Activated CD4-positive, CD25-positive, alpha-beta regulatory T cell treated with anti-CD3 and anti-CD28 coated beads, Interleukin-2, amount 50 U/mL, for 16 hours (primary cell): ENCODE measurements around the gene ETV6.
A peak's percentile ranks its signal among the peaks of the same experiment; 100 is the strongest.

Experiments
- DNase-seq: peaks from one replicate; pipeline ENCODE4 v3.0.0-alpha.2; 2020; ENCODE audit warnings: low read depth, low spot score

The ETV6 gene

DNA sequence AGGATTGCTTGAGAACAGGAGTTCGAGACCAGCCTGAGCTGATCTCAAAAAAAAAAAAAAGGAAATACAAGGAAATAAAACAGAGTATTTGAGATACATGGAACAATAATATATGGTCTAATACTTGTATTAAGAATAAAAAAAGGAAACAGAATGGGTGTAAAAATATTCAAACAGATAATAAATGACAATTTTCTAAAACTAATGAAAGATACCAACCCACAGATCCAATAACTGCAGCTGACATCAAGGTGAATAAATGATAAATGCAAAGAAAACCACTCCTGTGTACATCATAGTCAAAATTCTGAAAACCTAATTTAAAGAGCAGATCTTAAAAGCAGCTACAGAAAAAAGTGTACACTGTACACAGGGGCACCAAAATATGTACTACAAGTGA is 4.1 kb upstream of the ETV6 start:
- no peak for DNase-seq

DNA sequence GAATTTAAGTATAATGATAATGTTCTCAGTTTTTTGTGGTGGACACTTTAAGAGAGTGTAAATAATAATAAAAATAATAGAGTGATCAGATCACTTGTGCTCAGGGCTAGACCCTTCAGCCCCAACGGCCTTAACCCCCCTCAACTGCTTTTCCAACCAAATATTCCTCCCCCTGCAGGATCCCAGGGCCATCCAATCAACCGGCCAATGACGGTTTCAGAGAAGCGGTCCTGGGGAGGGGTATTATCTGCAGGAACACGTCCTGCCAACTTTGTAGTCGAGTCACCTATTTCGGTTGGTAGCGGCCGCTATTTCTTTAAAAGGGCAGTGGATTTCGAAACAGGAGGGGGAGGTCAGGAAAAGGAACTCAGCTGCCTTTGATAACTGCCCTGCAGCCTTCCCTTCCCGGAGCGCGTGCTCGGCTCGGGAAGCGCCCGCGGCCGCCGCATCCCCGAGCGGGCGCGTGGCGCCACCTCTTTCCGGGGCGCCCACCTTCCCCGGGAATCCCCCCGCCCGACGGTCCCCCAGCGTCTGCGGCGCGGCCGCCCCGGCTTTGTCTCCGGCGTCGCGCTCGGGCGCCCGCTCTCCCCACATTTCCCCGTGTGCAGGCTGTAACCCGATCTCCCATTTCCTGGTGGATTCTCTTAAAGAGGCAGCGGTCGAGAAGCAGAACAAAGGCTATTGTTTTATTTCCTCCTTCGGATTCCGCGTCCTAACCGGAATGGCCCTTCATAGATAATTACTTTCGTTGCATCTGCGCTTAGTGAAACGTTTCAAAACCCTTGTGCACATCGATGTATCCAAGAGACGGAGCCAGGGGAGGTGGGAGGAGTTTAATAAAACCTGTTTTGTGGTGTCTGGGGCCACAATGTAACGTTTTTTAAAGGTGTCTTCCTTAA is 711 bp upstream of the ETV6 start:
- peak; percentile 35 for DNase-seq

DNA sequence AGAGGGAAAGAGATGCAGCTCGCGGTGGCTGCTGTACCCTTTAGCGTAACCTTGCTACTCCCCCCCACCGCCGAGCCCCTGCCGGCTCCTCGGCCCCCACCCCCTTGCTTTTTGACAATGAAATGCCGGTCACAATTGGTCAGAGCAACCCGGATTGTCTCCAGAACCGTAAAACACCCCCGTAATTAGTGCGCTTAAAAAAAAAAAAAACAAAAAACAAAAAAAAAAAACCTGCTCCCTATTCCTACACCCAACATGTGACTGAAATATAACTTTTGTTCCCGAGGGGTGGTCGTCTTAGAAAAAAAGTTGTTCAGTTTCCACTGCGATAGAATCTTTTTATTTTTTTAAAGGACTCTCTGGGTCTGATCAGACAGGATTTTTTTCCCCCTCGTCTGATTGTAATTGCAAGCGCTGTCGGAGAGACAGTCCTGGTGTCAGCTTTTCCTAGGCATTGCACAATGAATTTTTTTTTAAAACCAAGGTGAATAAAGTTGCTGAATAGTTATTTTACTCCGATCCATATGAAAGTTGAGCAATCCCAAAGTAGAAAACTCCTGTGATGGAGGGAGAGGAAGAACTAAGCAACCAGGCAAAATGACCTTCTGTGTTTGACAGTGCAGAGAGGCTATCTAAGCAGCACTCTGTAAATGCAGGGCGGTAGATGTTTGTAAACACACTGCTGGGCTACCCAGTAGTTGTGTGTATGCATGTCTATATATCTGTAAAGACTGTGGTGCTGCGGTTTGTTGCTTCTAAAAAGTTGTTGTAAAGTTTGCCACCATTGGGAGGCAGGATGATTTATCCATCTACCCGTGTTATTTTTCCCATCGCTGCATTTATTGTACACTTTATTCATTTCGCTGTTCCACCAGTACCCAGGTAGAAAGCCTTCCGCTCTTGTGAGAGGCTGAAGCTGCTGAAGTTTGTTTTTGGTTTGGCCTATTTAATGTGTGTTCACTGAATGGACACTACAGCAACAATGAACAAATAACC is 1.1 kb downstream of the ETV6 start:
- DNase-seq, result no peak

DNA sequence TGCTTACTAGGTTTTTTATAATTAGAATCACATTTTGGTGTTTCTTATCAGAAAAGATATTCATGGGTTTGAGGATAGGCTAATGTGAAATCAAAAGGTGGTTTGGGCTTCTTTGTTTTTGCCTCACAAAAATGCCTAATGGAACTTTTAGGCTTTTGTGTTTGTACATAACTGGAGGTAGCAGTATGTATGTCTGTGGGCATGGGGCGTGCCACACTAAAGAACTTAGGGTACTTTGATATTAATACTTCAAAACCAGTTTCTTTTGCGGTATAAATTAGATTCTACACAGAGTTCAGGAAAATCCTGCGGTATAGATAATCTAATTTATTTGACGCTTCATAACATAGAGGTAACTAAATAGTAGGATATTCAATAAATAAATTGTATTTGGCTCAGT is 1.9 kb downstream of the ETV6 start:
- no peak for DNase-seq

DNA sequence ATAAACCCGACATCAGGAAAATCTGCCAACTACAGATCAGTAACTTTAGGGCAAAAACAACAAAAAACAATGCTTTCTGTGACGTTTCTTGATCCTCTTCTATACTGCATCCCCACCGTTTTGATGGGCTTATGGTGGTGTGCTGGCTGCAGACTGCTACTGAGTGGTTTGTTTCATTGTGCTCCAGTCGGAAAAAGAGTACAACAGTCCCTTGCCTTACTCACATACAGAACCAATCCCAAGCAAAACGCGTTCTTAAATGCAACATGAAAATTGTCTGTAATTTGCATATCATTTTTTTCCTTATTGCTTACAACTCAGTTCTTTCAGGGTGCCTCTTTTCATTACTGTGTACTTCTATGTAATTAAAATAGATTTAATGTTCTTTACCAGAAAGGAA is 2.3 kb downstream of the ETV6 start:
- DNase-seq, result no peak

DNA sequence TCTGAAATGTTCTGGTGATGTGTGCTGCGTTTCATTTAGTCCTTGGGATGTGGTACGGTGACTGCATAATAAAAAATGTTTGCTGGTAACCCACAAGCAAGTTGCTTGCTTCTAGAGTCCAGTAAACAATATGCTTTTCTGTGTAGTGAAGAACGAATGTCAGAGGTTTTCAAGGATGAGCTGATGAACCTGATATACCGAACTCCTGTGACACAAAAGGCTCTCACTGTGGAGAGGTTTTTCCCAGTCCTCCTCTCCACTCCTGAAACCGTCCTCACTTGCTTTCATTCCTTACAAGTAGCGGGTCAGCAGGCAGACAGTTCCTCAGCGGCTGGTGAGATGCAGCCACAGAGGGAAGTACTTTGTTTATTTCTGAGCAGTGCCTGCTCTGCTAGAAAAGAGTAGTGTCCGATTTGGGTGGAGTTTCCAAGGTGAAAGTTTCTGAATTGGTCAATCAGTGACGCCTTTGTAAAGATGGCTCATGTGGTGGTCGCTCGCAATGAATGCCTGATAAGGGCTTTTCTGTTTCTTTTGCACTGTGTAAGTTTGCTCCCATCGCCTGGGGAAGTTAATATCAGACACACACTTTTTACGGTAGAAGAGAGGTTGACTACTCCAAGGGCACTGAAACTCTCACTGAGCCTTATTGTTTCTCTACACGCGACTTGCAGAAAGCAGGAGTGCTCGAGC is 3.0 kb downstream of the ETV6 start:
- DNase-seq, result no peak

DNA sequence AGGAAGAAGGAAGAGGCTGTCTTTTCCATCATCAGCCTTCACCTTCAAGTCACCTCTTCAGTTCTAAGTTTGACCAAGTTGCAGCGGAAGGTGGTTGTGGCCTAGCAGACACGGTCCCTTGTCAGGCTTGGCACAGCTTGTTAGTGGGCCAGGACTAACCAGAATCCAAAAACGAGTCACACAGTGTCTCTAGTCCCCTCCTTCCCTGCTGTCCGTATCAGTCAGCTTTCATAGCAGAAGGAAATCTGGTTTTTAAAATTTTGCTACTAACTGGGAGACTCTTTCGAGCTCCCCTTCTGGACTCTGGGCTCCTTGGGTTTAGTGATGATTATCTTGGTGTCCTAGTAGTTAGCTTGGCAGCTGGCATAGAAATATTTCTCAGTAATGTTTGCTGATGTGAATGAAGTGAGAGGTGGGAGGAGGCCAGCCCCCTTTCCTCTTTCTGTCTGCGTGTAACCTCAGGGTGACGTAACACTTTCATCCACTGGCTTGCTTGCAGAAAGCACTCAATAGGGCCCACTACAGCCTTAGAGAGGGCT is 3.8 kb downstream of the ETV6 start:
- DNase-seq, result no peak

DNA sequence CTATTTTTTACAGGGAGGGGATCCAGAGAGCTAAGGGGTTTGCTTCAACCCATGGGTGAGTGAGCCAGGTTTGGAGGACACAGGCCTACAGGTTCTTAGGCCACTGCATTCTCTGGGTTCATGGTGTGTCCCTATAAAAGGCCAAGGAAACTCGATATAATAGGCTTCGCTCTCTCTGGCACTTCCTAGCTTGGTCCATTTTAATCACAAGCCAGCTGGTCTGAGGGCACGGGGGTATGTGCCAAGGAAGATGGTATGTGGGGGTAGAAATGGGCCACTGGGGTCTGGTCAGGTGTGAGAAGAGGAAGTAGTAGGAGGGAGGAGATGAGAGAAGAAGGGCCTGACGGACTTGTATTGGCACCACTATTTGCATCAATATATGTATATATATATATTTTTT is 4.9 kb downstream of the ETV6 start:
- no peak for DNase-seq

DNA sequence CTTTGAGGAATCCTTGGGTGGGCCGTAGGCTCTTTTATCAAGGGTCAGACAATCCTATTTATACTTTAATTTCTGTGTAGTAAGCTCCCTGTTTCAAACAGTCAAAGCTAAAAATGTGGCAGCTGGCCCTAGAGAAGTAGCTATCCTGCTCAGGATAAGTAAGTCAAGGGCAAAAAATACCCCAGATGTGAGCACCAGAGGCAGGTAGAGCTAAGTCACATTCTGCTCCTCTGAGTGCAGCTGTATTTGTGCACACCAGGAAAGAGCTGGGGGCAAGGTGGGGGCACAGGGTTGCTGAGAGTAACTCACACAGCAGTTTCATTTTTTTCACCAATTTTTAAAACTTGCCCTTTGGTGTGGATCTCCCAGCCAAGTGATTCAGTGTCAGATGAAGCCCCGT is 5.3 kb downstream of the ETV6 start:
- no peak for DNase-seq

DNA sequence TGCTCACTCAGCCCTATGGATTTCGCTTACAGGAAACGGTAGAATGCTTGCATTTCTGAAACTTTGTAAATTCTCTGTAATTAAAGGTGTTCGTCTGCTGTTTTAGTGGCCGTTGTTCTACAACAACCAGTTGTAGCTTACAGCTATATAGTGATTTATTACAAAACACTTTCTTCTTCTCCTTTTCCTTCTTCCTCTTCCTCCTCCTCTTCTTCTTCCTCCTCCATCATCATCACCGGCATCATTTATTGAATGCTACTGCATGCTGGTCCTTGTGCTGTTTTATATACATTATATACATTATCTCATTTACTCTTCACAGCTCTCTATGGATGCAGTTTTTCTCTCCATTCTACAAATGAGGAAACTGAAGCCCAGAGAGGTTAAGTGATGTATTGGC is 6.4 kb downstream of the ETV6 start:
- no peak for DNase-seq

DNA sequence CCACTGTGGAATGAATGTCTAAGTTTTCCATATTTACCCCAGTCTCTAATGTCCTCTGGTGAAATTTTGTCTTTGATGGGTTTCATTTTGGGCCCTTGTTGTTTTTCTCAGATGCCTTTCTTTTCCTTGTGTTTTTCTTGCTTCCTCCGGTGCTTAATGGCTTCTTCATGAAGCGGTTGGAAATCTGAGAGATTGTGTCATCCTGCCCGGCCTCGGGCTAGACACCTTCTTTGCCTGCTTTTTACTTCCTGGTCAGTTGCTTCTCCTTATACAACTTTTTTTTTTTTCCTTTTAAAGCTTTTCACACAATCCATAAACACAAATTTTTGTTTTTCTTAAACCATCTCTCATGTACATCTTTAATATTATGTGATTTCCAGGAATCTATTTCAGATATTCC is 7.1 kb downstream of the ETV6 start:
- DNase-seq, result no peak

DNA sequence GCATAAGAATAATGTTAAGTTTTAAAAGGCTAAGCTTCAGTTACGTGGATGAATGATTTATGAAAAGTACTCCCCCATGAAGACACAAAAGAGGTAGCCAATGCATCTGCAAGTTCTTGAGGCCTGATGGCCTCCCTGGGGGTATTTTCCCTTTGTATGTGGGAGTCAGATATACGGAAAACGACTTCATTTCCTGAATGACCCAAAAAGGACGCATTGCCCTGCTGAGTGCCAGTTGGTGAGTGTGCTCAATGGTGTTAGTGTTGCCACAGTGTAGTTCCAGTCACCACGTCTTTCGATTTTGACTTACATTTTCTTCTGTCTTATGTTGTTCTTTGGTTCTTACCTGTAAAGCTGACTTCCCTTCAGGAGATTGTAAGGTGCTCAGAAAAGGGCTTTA is 8.0 kb downstream of the ETV6 start:
- DNase-seq, result no peak

DNA sequence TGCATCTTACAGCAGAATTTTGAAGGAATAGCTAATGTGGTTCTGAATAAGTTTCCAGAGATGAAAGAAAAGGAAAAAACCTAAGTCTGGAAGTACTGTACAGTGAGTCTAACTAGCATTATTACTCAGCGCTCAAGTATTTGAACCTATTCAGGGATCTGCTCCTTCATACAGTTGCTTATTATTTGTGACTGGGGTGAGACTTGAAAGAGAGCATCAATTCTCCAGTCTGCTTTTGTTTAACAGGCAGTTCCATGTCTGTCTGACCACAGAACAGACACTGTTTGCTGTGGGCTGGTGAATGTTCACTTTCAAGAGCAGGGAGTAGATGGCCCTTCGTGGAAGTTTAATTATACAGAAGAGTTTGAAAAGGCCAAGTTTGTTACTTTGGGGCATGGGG is 9.3 kb downstream of the ETV6 start:
- no peak for DNase-seq

DNA sequence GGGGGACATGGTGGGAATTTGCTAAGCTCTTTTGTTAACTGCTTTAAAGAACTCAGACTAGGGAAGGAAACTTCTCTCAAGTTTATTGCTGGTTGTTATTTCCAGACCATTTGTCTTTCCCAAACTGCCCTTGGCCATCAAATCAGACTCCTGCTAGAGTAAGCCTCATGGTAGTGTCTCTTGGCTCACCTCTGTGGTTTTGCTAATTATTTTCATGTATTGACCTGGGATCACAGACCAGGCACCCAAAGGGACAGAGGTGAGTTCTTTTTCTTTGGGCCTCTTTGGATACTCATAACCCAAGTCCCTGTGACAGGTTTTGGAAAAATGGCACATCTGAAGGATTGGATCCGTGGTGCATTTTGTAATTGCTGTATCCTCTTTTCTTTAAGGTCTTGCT is 11.2 kb downstream of the ETV6 start:
- DNase-seq, result no peak

DNA sequence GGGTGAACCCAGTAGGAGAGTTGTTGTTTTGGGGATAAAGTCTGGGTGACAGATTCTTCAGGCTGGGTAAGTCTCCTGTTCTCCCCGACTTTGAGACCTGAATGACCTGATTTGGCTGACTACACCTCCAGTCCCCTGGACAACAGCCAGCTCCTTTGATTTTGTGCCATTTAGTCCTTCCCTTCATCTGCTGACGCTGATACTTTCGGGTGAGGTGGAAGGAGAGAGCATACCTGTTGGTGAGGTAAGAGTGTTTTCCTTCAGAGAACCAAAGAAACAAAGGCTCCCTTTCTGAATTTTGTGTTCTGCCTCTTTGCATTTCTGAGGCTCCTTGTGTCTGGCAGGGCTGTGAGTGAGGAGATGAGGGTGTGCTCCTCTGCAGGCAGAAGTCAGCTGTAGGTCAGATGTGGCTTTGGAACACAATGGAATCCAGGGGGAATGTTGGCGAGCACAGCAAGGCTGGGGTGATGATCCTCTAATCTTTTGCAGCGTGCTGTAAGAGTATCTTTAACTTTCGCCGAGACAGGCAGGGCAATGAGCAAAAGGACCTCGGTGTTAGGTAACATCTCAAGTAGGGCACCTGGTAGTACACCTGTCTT is 12.1 kb downstream of the ETV6 start:
- DNase-seq, result no peak

DNA sequence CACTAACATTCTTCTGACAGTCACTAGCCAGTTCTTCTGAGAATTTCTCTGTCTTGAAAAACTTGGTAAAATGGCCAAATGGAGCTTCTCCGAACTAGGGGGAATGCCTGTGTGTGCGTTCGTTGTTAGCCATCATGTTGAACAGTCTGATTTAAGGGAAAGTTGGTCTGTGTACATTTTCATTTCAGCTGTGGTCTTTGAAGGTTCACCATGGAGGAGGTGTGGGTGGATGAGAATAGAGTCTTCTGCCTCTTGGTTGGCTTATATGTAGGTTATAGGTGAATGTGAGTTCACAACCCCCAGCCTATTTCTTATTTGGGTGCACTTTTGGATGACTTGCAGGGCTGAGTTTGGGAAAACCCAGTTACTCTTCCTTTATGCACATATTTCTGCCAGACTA is 12.9 kb downstream of the ETV6 start:
- no peak for DNase-seq

DNA sequence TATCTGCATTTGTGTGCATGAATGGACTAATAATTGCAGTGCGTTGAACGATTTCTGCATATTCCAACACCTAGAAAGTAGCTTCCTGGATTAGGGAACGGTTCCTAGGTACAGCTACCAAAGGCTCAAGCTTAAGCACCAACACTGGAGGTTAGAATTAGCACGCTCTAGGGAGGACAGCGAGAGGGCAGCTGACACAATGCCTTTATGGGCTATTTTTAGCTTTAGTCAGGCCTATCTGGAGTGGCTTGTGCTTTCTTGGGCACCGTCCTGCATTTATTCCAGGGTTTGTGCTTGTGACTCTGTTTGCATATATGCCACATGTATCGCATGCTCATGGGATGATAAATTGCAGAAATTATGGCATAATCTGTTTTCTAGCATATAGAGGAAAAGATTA is 13.7 kb downstream of the ETV6 start:
- DNase-seq, result no peak

DNA sequence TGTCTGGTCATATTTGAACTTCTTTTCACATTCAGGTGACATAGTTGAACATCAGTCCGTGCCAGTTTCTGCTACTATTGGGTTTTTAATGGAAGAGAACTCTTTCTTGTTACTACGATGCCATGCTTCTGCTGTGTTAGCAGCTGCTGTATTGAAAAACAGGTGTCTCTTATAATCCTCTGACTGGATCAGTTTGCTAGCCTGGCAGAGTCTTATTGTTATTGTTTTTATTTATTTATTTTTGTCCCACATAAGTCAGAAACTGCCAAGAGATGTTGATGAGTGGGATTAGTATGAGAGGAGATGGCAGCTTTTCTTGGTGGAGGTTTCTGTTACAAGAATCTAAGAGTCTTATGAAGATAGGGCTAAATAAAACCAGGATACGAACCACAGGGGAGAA is 14.6 kb downstream of the ETV6 start:
- no peak for DNase-seq

DNA sequence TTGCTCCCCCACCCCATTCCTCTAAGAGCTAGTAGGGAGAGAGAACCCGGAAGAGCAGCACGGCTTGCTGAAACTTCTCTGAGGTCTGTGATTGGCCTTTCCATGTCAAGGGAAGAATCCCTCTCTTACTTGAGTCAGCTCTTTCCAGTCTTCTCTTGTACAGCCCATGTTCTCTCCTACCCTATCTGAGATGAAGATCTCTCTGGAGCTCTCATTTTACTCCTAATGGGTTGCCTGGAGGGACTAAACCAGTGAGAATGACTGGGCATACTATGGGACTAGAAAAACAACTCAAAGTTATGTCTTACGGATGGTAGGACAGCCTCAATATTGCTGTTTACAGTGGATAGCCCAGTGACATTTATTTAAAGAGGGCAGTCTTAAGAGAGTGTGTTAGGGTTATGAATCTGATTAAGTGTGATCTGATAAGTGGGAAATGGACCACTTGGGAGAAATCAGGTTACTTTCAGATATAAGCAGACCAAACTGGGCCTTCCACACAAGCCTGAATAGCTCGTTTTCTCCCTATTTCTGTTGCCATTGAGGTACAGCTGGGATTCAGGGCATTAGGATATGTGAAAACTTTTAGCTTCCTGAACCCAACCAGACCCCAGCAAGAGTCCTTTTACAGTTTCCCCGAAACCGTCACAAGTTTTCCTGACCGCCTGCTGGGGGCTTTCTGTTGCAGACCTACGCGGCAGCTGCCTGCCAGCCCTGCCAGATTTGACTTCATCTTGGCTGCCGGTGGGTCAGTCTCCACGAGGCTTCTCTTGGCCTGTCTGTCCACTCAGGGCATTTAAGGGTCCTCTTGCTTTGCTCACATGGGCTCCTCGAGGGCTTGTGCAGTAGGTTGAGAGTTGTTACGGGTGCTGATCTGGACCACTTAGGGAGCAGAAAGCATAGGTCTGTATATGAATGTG is 16.9 kb downstream of the ETV6 start:
- DNase-seq, result no peak

DNA sequence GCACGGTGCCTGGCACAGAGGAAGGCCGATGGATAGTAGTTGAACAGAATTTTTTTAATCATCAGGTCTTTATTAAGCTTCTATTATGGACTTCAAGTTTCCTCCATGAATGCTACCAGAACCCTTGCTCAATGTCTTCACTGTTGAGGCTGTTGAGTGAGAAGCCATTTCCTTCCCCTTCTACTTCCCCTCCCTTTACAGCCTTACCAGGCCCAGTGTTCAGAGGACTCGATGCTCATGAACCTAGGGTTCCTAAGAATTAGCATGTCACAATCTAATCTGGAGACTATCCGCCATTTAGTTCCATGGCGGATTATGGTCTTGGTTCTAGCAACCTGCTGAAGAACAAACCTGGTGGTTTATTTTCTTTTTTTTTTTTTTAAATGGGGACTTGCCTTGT is 17.7 kb downstream of the ETV6 start:
- no peak for DNase-seq
